ENCODE measurements around the gene SPON2.

Gene SPON2

GRCh38 chr4:1170156-1170975 is 2.0 kb downstream of the SPON2 start:
- DNase-seq: no peak

DNA sequence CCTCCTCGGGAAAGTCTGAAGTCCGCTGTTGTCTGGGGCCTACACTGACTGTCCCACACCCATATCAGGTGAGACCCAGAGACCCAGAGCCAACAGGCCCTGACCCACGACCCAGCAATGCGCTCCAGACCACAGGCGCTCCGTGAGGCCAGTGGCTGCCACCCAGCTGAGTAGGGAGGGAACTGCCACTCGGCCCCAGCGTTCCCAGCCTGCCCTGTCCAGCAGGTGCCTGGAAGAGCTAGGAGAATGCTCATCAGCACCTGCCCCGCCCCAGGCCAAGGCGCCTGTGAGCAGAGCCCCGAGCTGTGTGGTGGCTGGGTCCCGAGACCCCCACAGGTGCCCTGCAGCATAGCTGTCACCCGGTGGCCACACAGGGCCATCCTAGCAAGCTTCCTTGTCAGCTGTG is 2.7 kb downstream of the SPON2 start:
- no peak for DNase-seq

- DNase-seq: no peak
Observed at GRCh38 chr4:1169171-1169671, 3.2 kb downstream of the SPON2 start.

- no peak for DNase-seq
Observed at GRCh38 chr4:1168191-1169101, 3.9 kb downstream of the SPON2 start.

DNA sequence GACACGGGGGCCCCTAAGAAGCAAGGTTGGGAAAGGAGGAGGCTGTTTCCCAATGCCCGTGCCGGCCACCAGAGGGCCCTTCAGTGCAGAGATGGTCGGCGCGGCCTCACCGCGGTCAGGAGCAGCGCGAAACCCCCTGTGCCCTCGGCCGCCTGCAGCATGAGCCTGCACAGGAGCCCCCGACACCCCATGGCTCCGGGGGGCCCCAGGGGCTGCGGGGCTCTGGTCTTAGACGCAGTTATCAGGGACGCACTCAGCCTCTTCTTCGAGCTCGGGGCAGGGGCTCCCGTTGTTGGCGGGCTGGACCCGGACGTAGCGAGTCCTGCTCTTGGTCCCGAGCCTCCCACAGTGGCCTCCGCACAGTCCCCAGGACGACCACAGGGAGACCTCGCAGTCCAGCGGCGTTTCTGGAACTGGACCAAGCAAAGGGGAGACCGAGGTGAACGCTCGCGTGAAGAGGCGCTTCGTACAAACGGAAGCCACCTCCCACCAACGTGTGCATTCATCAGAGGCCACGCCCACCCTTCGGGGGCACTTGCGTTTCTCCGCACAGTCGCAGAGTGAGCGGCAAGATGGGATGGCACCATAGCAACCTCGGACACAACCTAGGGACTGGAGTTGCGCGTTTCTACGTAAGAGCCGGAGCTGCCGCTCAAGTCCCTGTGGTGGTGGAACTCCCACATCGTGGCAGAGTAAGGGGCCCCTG is 5.0 kb downstream of the SPON2 start:
- peak; percentile 64 to 76 (median 74) for DNase-seq

GRCh38 chr4:1166509-1167243 is 5.7 kb downstream of the SPON2 start:
- no peak for DNase-seq

- no peak for DNase-seq
Observed at GRCh38 chr4:1164956-1165545, 7.3 kb downstream of the SPON2 start.

DNA sequence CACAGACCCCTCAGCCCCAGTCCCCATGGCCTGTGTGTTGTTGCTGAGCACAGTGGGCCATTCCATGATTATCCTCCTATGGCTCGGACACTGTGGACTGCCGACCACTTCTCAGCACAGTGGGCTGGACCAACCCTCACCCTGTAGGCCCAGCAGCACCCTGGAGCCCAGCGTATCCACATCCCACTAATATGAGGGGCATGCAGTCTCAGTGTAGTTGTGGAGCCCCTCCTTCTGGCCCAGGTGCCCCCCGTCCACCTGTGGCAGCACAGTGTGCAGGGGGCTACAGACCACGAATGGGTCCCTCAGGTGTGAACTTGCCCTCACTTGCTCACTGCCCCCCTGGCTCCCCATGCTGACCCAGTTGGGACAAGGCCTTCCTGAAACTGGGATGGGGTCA is 7.9 kb downstream of the SPON2 start:
- no peak for DNase-seq

- no peak for DNase-seq
Observed at GRCh38 chr4:1164040-1164439, 8.3 kb downstream of the SPON2 start.

- DNase-seq: no peak
Observed at GRCh38 chr4:1160351-1160750, 12.0 kb downstream of the SPON2 start.

GRCh38 chr4:1156069-1156468 is 16.3 kb downstream of the SPON2 start:
- DNase-seq: no peak

DNA sequence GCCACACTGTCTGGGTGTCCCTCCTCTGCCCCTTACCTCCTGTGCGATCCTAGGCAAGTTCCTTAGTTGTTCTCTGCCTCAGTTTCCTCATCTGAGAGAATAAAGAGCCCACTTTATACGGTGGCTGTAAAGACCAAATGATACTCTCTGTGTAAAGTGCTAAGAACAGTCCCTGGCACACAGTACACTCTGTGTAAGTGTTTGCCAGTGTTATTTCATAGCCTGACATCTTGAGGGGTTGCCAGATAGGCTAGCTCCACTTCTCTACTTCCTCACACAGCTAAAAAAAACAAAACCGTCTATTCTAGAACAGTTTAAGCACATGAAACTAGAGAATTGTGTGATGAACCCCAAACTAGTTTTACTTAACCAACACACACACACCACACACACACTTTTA is 17.1 kb downstream of the SPON2 start:
- no peak for DNase-seq

DNA sequence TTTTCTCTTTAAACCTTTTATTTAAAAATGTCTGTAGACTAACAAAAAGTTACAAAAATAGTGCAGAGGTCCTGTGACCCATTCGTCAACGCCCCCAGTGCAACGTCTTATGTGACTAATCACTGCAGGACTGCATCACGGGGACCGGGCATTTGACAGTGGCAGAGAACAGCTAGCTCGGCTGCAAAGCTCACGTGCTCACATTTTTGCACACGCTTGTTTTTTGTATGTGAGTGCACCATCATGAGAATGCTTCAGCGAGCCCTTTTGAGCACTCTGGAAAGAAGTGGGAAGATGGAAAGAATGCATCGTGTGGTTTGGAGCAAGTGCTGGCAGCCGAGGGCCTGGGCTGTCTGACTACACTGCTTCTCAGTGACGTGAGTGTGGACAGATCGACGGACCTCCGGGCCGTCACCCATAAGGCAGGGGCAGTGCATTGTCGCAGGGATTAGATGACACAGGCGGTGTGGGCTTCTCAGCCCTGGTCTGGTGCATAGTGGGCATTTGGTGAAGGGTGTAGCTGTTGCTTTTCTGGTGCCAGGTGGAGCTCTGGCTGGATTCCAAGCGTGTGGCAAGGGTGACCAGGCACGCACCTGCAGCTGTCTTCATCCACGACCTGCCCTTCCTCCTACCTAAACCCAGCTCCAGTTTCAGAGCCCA is 17.7 kb downstream of the SPON2 start:
- DNase-seq: no peak

- DNase-seq: no peak
Observed at GRCh38 chr4:1154126-1154522, 18.3 kb downstream of the SPON2 start.

DNA sequence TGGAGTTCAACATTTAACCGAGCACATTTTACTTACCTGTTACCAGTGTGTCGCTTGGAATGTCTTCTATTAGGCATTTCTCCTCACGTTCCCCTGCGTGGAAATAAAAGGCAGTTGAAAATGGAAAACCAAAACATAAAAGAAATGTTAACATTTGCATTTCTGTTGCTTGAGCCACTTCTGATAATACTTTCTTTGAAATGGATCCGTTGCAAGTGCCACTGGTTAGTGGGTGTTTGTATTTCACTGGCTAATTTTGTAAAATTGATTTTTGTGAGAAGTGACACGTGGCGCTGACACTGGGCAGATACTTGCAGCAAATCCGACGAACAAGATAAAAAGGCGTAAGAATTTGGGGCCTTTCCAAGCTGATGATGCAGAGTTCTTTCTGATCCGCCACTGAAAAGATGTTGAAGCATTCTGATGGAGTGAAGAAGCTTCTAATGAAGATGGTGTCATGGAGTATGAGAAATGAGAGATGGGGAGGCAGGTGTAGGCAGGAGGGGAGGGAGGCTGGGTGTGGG is 18.8 kb downstream of the SPON2 start:
- no peak for DNase-seq

- no peak for DNase-seq
Observed at GRCh38 chr4:1152290-1152689, 20.1 kb downstream of the SPON2 start.

DNA sequence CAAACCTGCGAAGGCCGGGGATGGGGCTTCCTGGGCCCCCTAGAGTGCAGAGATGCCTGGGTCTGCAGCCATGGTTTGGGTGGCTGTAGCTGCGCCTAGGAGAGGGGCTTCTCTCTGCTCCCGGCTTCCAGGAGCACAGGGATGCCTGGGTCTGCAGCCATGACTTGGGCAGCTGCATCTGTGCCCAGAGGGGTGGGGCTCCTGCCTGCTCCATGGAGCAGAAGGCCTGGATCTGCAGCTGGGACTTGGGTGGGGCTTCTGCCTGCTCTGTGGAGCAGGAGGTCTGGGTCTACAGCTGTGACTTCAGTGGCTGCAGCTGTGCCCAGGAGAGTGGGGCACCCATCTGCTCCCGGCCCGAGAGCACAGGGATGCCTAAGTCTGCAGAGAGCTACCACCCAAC is 20.8 kb downstream of the SPON2 start:
- DNase-seq: no peak

GRCh38 chr4:1150875-1151274 is 21.5 kb downstream of the SPON2 start:
- DNase-seq: no peak

DNA sequence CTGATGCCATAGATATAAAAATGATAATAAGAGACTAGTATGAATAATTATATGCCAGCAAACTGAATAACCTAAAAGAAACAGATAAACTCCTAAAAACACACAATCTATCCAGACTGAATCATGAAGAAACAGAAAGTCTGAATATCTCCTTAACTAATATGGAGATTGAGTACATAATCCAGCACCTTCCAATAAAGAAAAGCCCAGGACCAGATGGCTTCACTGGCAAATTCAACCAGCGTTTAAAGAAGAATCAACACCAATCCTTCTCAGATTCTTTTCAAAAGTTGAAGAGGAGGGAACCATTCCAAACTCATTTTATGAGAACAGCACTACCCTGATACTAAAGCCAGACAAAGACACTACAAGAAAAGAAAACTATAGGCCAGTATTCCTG is 32.5 kb downstream of the SPON2 start:
- no peak for DNase-seq

- DNase-seq: no peak
Observed at GRCh38 chr4:1137850-1138249, 34.5 kb downstream of the SPON2 start.

GRCh38 chr4:1137063-1137776 is 35.2 kb downstream of the SPON2 start:
- no peak for DNase-seq
